GM23338 (cell line): ENCODE data around the gene HYAL1. TPM values are rescaled to one million over a fixed set of nuclear protein-coding genes. Genes with fewer than 3 reads are reported as not detected.

Experiments used
- ATAC-seq: fragments of 200-7000 bp; cut with Tn5 transposase; 3 replicates; pipeline ENCODE4 v1.9.1; 2020
- DNase-seq: peaks from one replicate; pipeline ENCODE4 v3.0.0-alpha.2; 2015; ENCODE audit warnings: low spot score
- H2AFZ ChIP-seq: fragments of 200-600 bp; sonication (generic); 2 replicates; pipeline ENCODE4 v1.8.0; 2016; ENCODE audit warnings: antibody characterized with exemption, mild to moderate bottlenecking, moderate library complexity
- H3F3A ChIP-seq: fragments of 200-600 bp; sonication (generic); replicated peaks from 2 replicates; pipeline ENCODE4 v1.8.0; 2017; ENCODE audit warnings: antibody characterized with exemption, mixed run types, low read depth
- H3K27ac ChIP-seq: fragments of 200-600 bp; sonication (generic); 2 replicates; pipeline ENCODE4 v1.6.1; 2016; ENCODE audit warnings: low read depth
- H3K27me3 ChIP-seq: fragments of 200-600 bp; sonication (generic); 2 replicates; pipeline ENCODE4 v1.8.0; 2016; ENCODE audit warnings: mild to moderate bottlenecking, mixed run types, moderate library complexity; ENCODE audit not compliant: insufficient read depth
- H3K36me3 ChIP-seq: fragments of 200-600 bp; sonication (generic); 2 replicates; pipeline ENCODE4 v1.8.0; 2016; ENCODE audit warnings: mild to moderate bottlenecking; ENCODE audit not compliant: insufficient read depth
- H3K4me1 ChIP-seq: fragments of 200-600 bp; sonication (generic); 2 replicates; pipeline ENCODE4 v1.8.0; 2016; ENCODE audit warnings: mild to moderate bottlenecking, moderate library complexity; ENCODE audit not compliant: insufficient read depth
- H3K4me2 ChIP-seq: fragments of 200-600 bp; sonication (generic); 2 replicates; pipeline ENCODE4 v1.7.1; 2017; ENCODE audit warnings: mixed run types
- H3K4me3 ChIP-seq: fragments of 200-600 bp; sonication (generic); 2 replicates; pipeline ENCODE4 v1.6.1; 2016; ENCODE audit warnings: mixed run types
- H3K79me2 ChIP-seq: fragments of 200-600 bp; sonication (generic); replicated peaks from 2 replicates; pipeline ENCODE4 v1.8.0; 2017; ENCODE audit warnings: mild to moderate bottlenecking; ENCODE audit not compliant: insufficient read depth
- H3K9me2 ChIP-seq: fragments of 200-600 bp; sonication (generic); 2 replicates; pipeline ENCODE4 v1.8.0; 2017; ENCODE audit not compliant: insufficient read depth
- H4K20me1 ChIP-seq: fragments of 200-600 bp; sonication (generic); replicated peaks from 2 replicates; pipeline ENCODE4 v1.8.0; 2017; ENCODE audit warnings: mild to moderate bottlenecking; ENCODE audit not compliant: insufficient read depth
- H3K27ac Mint-ChIP-seq: 2 replicates; pipeline ENCODE4 v1.8.0; 2020; ENCODE audit warnings: inconsistent platforms, mild to moderate bottlenecking, moderate library complexity, mixed read lengths
- H3K27me3 Mint-ChIP-seq: 3 replicates; pipeline ENCODE4 v1.8.0; 2022; ENCODE audit warnings: low read depth, mild to moderate bottlenecking, moderate library complexity, mixed read lengths, inconsistent platforms; ENCODE audit not compliant: insufficient read depth, poor library complexity
- H3K36me3 Mint-ChIP-seq: 3 replicates; pipeline ENCODE4 v1.8.0; 2021; ENCODE audit warnings: low read depth, mild to moderate bottlenecking, inconsistent platforms, moderate library complexity, mixed read lengths
- H3K4me1 Mint-ChIP-seq: 3 replicates; pipeline ENCODE4 v1.8.0; 2020; ENCODE audit warnings: mild to moderate bottlenecking, inconsistent platforms, mixed read lengths
- H3K4me3 Mint-ChIP-seq: 3 replicates; pipeline ENCODE4 v1.8.0; 2021; ENCODE audit warnings: moderate library complexity, mild to moderate bottlenecking, inconsistent platforms, mixed read lengths
- H3K9me3 Mint-ChIP-seq: 3 replicates; pipeline ENCODE4 v1.8.0; 2020; ENCODE audit warnings: moderate library complexity, mild to moderate bottlenecking, inconsistent platforms, mixed read lengths
- CREB1 ChIP-seq: fragments of 250-450 bp; sonication (Bioruptor Pico); IDR thresholded peaks from 2 replicates; pipeline ENCODE4 v1.5.0; 2020; ENCODE audit warnings: low read depth, mild to moderate bottlenecking, moderate library complexity
- EZH2 ChIP-seq: fragments of 200-600 bp; sonication (generic); IDR thresholded peaks from one replicate; pipeline ENCODE4 v1.8.0; 2017; ENCODE audit warnings: antibody characterized with exemption, mild to moderate bottlenecking, low read depth; ENCODE audit not compliant: unreplicated experiment
- EZH2phosphoT487 ChIP-seq: fragments of 200-600 bp; sonication (generic); IDR thresholded peaks from one replicate; pipeline ENCODE4 v1.8.1; 2018; ENCODE audit warnings: antibody characterized with exemption; ENCODE audit not compliant: unreplicated experiment
- JUNB ChIP-seq: IDR thresholded peaks from one replicate; pipeline ENCODE4 v1.6.1; 2016; ENCODE audit warnings: antibody characterized with exemption; ENCODE audit not compliant: unreplicated experiment
- NANOG ChIP-seq: IDR thresholded peaks from 2 replicates; pipeline ENCODE4 v1.6.1; 2016; ENCODE audit warnings: antibody characterized with exemption, borderline replicate concordance
- POLR2AphosphoS5 ChIP-seq: IDR thresholded peaks from 2 replicates; pipeline ENCODE4 v1.6.1; 2016; ENCODE audit warnings: antibody characterized with exemption, low read depth
- STAT1 ChIP-seq: IDR thresholded peaks from one replicate; pipeline ENCODE4 v1.6.1; 2016; ENCODE audit warnings: antibody characterized with exemption; ENCODE audit not compliant: unreplicated experiment
- ZNF114 ChIP-seq: fragments of 250-450 bp; sonication (Bioruptor Pico); IDR thresholded peaks from 2 replicates; pipeline ENCODE4 v1.5.0; 2020; ENCODE audit warnings: mild to moderate bottlenecking, moderate library complexity
- ZNF331 ChIP-seq: fragments of 250-450 bp; sonication (Bioruptor Pico); IDR thresholded peaks from 2 replicates; pipeline ENCODE4 v1.5.0; 2020; ENCODE audit warnings: low read depth, mild to moderate bottlenecking, moderate library complexity
- polyA plus RNA-seq: library from polyadenylated mRNA; unstranded; fragments of >200 nt; fragmentation: Nextera tagmentation; extraction: Ambion mirVana; gene quantifications from 2 replicates; pipeline ENCODE4 v1.2.1, GENCODE V29; 2016
- total RNA-seq: library from RNA; depleted of rRNA; stranded (reverse); fragments of >200 nt; shearing (Covaris generic); gene quantifications from 2 replicates; pipeline ENCODE4 v1.2.3, GENCODE V29; 2014
- TF ChIP-seq, protein P1 (sequence below): IDR thresholded peaks from one replicate; pipeline ENCODE4 v1.6.1; 2018; ENCODE audit warnings: antibody characterized with exemption; ENCODE audit not compliant: unreplicated experiment
- TF ChIP-seq, protein P2 (sequence below), 2 experiments: fragments of 200-600 bp in 1 of 2; sonication (generic) in 1 of 2; conservative IDR thresholded peaks; 2 replicates each; pipeline versions ENCODE4 v1.5.1 to v1.6.1; 2016 to 2017; ENCODE audit warnings: antibody characterized with exemption in 2 of 2, low read depth in 2 of 2, mild to moderate bottlenecking in 2 of 2, moderate library complexity in 1 of 2
- TF ChIP-seq, protein P3 (sequence below): fragments of 250-450 bp; sonication (Bioruptor Pico); IDR thresholded peaks from 2 replicates; pipeline ENCODE4 v1.5.0; 2020; ENCODE audit warnings: mild to moderate bottlenecking, moderate library complexity
- TF ChIP-seq, protein P4 (sequence below): IDR thresholded peaks from 2 replicates; pipeline ENCODE4 v1.6.1; 2016; ENCODE audit warnings: antibody characterized with exemption

HYAL1 gene
- total and polyA plus RNA-seq, 2 experiments from 2014 or later = 2.1 to 5.0 TPM

DNA sequence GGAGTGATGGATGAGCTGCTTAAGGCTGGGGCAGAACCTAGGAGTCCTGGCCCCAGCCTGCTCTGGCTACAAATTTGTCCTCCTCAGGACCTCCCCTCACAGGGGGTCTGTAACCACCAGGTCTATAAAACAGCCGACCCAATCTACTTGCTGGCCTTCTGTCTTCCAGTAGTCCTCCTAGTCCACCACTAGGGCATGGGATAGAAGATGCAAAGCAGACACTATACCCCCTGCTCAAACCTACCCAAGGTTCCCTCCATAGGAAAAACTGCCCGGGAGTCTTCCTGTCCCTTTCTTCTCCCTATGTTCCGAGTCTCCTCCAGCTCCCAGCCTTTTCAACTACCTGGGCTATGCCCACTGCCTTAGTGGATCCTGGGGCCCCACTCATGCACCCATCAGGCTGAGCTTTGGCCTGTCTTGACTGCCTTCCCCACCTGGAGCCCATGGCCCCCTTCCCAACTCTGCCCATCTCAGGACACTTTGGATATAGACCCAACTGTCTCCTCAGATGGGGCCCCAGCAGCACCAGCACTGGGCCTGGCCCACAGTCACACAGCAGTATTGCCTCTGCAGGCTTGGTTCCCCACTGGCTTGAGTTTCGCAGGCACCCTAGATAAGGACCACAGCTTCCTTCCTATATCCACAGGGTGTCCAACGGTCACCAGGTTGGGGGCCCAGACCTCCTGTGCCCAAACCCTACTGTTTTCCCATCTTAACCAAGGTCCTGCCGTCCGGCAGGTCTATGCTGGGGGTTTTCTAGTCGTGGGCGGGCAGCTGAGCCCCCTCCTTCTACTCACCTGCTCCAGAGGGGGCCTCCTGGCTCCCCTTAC, 5.3 kb downstream of the HYAL1 start:
- no peak overlapping the region for H3K27ac ChIP-seq
- peak overlapping the region; percentile 100; the same call in 1 of the 2 replicates for H2AFZ ChIP-seq
- H3K27me3 Mint-ChIP-seq = peaks cover 22% of the 10 kb centered on the region
- H3K4me1 Mint-ChIP-seq = peaks cover 20% of the 10 kb centered on the region
- H3K36me3 Mint-ChIP-seq = no peaks in the 10 kb centered on the region
- H3K9me2 ChIP-seq = no peaks in the 10 kb centered on the region
- H3K9me3 Mint-ChIP-seq = no peaks in the 10 kb centered on the region; the same call in 2 of the 3 replicates
- peaks cover 21% of the 10 kb centered on the region for H3K4me1 ChIP-seq
- peak overlapping the region; percentile 98 for H3K4me3 Mint-ChIP-seq
- H3K4me3 ChIP-seq = peak overlapping the region; percentile 97
- H3K4me2 ChIP-seq = peak overlapping the region; percentile 97
- no peaks in the 10 kb centered on the region for H4K20me1 ChIP-seq
- H3K79me2 ChIP-seq = no peaks in the 10 kb centered on the region
- TF ChIP-seq EZH2 (no peak), ZNF114 (CRISPR knock-in tag) (no peak), POLR2AphosphoS5 (no peak), NANOG (no peak), JUNB (no peak), CREB1 (no peak), ZNF331 (CRISPR knock-in tag) (no peak), STAT1 (no peak), EZH2phosphoT487 (no peak)
- TF ChIP-seq, protein P1, sequence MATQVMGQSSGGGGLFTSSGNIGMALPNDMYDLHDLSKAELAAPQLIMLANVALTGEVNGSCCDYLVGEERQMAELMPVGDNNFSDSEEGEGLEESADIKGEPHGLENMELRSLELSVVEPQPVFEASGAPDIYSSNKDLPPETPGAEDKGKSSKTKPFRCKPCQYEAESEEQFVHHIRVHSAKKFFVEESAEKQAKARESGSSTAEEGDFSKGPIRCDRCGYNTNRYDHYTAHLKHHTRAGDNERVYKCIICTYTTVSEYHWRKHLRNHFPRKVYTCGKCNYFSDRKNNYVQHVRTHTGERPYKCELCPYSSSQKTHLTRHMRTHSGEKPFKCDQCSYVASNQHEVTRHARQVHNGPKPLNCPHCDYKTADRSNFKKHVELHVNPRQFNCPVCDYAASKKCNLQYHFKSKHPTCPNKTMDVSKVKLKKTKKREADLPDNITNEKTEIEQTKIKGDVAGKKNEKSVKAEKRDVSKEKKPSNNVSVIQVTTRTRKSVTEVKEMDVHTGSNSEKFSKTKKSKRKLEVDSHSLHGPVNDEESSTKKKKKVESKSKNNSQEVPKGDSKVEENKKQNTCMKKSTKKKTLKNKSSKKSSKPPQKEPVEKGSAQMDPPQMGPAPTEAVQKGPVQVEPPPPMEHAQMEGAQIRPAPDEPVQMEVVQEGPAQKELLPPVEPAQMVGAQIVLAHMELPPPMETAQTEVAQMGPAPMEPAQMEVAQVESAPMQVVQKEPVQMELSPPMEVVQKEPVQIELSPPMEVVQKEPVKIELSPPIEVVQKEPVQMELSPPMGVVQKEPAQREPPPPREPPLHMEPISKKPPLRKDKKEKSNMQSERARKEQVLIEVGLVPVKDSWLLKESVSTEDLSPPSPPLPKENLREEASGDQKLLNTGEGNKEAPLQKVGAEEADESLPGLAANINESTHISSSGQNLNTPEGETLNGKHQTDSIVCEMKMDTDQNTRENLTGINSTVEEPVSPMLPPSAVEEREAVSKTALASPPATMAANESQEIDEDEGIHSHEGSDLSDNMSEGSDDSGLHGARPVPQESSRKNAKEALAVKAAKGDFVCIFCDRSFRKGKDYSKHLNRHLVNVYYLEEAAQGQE = no peak
- TF ChIP-seq, protein P2, sequence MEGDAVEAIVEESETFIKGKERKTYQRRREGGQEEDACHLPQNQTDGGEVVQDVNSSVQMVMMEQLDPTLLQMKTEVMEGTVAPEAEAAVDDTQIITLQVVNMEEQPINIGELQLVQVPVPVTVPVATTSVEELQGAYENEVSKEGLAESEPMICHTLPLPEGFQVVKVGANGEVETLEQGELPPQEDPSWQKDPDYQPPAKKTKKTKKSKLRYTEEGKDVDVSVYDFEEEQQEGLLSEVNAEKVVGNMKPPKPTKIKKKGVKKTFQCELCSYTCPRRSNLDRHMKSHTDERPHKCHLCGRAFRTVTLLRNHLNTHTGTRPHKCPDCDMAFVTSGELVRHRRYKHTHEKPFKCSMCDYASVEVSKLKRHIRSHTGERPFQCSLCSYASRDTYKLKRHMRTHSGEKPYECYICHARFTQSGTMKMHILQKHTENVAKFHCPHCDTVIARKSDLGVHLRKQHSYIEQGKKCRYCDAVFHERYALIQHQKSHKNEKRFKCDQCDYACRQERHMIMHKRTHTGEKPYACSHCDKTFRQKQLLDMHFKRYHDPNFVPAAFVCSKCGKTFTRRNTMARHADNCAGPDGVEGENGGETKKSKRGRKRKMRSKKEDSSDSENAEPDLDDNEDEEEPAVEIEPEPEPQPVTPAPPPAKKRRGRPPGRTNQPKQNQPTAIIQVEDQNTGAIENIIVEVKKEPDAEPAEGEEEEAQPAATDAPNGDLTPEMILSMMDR (conservative IDR thresholded peaks at IDR 0.05; ENCODE audit: low read depth in 2 of 2) = no peak; a peak in 1 of 4 replicates
- TF ChIP-seq, protein P3, sequence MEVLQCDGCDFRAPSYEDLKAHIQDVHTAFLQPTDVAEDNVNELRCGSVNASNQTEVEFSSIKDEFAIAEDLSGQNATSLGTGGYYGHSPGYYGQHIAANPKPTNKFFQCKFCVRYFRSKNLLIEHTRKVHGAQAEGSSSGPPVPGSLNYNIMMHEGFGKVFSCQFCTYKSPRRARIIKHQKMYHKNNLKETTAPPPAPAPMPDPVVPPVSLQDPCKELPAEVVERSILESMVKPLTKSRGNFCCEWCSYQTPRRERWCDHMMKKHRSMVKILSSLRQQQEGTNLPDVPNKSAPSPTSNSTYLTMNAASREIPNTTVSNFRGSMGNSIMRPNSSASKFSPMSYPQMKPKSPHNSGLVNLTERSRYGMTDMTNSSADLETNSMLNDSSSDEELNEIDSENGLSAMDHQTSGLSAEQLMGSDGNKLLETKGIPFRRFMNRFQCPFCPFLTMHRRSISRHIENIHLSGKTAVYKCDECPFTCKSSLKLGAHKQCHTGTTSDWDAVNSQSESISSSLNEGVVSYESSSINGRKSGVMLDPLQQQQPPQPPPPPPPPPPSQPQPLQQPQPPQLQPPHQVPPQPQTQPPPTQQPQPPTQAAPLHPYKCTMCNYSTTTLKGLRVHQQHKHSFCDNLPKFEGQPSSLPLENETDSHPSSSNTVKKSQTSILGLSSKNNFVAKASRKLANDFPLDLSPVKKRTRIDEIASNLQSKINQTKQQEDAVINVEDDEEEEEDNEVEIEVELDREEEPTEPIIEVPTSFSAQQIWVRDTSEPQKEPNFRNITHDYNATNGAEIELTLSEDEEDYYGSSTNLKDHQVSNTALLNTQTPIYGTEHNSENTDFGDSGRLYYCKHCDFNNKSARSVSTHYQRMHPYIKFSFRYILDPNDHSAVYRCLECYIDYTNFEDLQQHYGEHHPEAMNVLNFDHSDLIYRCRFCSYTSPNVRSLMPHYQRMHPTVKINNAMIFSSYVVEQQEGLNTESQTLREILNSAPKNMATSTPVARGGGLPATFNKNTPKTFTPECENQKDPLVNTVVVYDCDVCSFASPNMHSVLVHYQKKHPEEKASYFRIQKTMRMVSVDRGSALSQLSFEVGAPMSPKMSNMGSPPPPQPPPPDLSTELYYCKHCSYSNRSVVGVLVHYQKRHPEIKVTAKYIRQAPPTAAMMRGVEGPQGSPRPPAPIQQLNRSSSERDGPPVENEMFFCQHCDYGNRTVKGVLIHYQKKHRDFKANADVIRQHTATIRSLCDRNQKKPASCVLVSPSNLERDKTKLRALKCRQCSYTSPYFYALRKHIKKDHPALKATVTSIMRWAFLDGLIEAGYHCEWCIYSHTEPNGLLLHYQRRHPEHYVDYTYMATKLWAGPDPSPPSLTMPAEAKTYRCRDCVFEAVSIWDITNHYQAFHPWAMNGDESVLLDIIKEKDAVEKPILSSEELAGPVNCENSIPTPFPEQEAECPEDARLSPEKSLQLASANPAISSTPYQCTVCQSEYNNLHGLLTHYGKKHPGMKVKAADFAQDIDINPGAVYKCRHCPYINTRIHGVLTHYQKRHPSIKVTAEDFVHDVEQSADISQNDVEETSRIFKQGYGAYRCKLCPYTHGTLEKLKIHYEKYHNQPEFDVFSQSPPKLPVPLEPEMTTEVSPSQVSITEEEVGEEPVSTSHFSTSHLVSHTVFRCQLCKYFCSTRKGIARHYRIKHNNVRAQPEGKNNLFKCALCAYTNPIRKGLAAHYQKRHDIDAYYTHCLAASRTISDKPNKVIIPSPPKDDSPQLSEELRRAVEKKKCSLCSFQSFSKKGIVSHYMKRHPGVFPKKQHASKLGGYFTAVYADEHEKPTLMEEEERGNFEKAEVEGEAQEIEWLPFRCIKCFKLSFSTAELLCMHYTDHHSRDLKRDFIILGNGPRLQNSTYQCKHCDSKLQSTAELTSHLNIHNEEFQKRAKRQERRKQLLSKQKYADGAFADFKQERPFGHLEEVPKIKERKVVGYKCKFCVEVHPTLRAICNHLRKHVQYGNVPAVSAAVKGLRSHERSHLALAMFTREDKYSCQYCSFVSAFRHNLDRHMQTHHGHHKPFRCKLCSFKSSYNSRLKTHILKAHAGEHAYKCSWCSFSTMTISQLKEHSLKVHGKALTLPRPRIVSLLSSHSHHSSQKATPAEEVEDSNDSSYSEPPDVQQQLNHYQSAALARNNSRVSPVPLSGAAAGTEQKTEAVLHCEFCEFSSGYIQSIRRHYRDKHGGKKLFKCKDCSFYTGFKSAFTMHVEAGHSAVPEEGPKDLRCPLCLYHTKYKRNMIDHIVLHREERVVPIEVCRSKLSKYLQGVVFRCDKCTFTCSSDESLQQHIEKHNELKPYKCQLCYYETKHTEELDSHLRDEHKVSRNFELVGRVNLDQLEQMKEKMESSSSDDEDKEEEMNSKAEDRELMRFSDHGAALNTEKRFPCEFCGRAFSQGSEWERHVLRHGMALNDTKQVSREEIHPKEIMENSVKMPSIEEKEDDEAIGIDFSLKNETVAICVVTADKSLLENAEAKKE (CRISPR knock-in tag) = no peak
- TF ChIP-seq, protein P4, sequence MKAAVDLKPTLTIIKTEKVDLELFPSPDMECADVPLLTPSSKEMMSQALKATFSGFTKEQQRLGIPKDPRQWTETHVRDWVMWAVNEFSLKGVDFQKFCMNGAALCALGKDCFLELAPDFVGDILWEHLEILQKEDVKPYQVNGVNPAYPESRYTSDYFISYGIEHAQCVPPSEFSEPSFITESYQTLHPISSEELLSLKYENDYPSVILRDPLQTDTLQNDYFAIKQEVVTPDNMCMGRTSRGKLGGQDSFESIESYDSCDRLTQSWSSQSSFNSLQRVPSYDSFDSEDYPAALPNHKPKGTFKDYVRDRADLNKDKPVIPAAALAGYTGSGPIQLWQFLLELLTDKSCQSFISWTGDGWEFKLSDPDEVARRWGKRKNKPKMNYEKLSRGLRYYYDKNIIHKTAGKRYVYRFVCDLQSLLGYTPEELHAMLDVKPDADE = no peak
- DNase-seq (peak; percentile 32), ATAC-seq (no peak)
- H3K27ac Mint-ChIP-seq = no peak overlapping the region
- H3K27me3 ChIP-seq = no peaks in the 10 kb centered on the region
- peaks cover 14% of the 10 kb centered on the region for H3F3A ChIP-seq
- H3K36me3 ChIP-seq = no peaks in the 10 kb centered on the region
